Fibroblast of skin of left biceps (primary cell): ENCODE measurements around the gene SYT5.
"Not testable (repeated sequence)": the region's sequence is repeated elsewhere in the genome, so short reads cannot be mapped to it uniquely, and the experiment has no call there.

Experiments used
- DNase-seq, 2 experiments: peaks; one replicate each; pipeline ENCODE4 v3.0.0-alpha.2; 2013; ENCODE audit warnings: low read depth in 2 of 2

Gene SYT5

DNA sequence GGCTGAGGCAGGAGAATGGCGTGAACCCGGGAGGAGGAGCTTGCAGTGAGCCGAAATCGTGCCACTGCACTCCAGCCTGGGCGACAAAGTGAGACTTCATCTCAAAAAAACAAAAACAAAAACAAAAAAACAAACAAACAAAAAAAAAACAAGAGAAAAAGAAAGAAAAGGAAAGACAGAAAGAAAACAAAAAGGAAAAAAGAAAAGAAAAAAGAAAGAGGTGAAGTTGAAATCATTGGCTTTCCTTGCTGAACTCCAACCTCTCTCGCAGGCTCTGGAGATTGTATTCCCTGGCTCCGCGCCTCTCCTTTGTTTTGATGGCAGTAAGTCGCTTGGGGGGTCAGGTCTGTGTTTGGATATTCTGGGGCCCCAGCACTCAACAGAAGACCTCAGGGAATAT, 7.8 kb downstream of the SYT5 start:
- not testable (repeated sequence) for DNase-seq

DNA sequence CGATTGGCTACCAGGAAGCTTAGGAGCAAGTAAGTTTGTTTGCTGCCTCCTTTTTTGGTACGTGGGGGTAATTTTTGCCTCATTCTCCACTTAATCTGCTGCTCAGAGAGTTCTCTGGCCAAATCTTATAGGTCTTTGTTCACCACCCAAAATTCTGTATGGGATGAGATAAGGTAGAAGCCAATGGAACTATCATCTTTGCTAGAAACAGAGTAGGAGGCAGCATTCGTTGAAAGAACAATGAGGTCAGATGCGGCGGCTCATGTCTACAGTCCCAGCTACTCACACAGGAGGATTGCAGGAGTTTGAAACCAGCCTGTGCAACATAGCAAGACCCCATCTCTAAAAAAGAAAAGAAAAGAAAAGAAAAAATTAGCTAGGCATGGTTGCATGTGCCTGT, 8.6 kb downstream of the SYT5 start:
- DNase-seq = no peak

DNA sequence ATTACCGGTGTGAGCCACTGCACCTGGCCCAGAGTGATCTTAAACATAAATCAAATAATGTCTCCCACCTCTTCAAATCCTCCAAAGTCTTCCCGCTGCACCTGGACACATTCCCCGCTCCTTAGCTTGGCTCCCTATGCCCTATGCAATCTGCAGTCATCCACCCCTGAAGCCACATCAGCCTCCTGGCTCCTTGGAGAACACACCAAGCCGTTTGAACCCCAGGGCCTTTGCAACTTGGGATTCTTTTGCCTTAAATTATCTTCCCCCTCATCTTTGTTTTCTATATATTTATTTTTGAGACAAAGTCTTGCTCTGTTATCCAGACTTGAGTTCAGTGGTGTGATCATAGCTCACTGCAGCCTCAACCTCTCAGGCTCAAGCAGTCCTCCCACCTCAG, 11.0 kb downstream of the SYT5 start:
- no peak for DNase-seq

DNA sequence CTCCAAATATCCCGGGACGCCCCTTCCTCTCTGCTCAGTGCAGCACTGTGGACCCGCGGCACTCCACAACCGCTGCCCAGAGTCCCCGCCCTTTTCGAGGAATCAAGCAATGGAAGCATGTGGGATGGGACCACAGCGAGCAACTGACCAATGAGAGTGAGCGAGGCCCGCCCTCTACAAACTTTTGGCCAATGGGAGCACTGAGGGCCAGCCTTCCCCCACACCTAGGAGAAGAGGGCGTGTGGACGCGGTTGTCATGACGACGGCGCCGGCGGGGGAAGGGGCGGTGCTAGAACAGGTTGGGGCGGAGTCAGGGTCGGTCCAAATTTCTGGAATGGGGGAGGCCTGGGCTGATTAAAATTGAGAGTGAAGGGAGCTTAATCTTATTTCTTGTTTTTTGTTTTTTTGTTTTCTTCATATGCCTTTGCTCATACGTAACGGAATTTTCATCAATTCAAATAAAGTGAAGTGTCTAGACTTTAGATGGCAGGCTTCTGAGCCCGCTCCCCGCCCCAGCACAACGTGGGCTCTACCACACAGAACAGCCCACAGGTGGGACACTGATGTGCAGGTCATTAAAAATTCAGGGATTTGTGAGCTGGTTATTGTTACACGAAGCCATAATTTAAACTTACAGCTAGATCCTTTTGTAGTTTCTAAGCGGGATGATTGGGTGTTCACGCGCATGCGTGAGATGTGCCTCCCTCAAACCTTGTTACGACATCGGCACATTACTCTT, 13.4 kb downstream of the SYT5 start, which contains the start of gene DNAAF3:
DNAAF3 (minus strand) TSS at position 84 of the 739 bp plus-strand sequence. CDS start 200 bp downstream, outside the sequence.
- DNase-seq = peak; percentile 92 to 93

DNA sequence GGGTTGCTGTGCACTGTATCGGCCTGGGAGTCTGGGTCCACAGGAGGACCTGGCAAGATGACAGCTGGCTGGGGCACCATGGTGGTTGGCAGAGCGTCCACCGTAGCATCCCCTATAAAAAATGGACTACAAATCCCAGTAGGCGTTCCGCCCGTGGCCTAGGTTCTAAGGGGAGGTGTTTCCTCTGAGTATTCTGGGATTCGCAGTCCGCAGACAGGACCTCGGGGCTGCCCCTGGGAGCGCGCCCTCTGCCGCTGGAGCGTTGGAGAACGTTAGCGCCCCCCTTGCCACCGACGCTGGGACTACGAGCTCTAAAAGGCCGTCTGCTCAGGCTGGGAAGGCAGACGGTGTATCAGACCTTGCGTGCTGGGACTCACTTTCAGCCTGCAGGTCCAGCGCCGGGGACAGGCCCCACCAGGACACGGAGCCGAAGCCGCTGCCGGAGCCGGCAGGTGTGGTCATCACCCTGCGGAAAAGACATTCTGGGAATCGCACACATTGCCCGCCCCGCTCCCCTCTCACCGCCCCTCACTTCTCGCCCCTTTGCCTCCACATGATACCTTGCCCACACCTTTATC, 14.0 kb downstream of the SYT5 start:
- no peak for DNase-seq

DNA sequence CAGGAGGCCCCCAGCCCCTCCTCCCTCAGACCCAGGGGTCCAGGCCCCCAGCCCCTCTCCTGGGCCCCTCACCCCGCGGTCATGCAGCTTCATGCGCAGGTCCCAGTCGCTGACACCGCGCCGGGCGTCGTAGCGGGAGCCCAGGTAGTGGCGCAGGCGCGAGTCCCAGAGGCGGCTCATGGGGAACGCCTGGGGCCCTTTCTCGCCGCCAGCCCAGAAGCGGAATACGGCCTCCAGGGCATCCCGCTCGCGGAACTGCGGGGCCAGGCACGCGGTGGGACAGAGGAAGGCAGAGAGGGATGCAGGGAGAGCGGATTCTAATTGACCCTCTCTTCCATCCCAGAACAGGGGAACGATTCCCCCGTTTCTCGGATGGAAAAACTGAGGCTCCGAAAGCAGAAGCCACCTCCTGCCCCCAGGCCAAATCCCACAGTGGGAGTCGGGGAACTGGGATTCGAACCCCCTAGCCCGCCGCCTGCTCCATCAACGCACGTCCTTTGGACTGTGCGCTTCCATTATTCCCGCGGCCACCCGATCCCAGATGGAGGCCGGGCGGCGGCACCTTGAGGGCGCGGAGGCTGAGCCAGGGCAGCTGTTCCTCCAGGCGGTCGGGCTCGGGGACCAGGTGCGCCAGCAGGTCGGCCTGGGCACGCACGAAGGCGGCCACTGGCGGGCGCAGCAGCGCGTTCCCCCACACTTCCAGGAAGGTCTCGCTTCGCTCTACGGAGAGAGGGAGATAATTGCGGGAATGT, 18.3 kb downstream of the SYT5 start:
- no peak for DNase-seq

DNA sequence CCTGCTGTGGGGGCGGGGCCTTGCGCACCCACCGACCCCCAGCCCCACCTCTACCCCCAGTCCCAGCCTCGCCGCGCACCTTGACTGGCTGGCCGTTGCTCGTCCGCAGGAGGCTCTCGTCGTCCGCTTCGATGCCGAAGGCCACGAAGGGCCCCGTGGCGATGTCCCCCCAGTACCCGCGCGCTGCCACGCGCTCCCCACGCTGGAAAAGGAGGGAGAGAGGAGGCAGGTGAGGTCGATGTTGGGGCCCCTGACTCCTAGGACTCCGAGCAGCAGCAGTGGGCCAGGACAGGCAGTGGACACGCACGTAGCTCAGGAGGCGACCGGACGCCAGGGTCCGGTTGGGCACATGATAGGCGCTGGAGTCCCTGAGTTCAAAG, 19.1 kb downstream of the SYT5 start:
- DNase-seq = no peak

DNA sequence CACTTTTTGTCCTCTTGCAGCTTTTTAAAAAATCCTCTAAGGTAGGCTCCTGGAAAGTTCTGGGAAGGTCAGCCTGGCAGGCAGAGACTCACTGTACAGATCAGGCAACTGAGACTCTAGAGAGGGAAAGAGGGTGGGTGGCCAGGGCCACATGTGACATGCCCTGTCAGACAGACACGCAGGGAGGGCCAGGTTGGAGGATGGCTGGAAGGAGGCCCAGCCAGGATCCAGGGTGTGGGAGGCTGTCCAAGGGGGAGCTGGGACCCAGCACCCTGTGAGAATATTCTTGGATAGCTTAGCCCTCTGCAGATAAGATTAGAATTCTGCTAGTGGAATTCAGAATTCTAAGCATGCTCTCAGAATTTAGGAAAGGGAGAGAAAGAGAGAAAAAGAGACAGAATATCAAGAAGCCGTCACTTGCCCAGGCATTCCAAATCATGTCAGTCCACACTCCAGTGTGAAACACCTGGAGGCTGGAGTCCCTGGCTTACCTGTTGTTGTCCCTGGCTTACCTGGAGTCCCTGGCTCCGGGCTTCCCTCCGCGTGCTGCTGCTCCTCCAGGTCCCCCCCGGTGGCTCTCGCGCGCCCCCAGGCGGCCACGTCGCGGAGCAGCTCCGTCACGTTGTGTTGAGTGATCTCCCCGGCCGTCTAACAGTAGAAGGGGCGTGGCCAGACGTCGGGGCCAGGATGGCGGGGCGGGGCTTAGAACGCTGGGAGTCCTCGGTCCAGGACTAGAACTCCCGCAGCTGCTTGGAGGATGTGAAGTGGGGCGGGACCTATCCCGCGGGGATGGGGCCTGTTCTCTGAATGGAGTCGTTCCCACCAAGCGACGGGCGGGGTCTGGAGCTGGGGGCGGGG, 19.7 kb downstream of the SYT5 start:
- DNase-seq = peak in 1 of 2 experiments; percentile 46

DNA sequence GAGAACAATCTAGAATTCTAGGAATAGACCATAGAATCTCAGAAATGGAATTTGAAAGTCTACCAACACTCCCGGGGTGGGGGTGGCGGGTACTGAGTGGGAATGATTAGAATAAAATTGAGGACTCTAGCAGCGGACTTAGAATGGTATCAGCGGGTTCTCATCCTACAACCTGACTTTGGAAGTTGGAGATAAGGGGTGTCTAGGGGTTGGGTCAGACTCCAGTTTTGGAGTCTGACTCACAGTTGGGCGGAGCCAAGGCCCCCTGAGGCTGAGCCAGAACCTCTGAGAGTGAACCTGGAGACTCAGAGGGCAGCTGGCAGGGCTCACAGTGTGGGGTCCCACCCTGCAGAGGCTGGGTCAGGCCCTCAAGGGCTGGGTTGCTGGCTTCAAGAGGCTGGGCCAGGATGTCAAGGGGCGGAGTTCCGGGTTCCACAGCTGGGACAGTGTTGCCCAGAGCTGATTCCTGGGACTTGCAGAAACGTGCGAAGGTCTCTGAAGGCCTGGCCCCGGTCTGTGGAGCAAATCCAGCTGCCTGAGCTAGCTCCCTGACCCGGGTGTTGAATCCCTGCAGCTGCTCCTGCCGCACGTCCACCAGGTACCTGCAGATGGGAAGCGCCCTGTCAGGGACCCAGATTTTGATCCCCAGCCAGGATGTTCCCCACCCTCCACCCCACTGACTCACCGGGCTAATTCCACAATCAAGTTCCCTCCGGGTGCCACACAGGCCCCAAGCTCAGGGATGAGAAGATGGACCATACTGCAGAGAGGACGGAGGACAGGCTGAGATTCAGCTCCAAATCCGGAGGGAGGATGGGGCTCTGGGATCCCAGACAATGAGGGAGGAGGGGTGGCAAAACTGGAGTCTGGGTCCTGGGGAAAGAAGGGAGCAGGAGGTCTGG, 21.0 kb downstream of the SYT5 start:
- DNase-seq = no peak

DNA sequence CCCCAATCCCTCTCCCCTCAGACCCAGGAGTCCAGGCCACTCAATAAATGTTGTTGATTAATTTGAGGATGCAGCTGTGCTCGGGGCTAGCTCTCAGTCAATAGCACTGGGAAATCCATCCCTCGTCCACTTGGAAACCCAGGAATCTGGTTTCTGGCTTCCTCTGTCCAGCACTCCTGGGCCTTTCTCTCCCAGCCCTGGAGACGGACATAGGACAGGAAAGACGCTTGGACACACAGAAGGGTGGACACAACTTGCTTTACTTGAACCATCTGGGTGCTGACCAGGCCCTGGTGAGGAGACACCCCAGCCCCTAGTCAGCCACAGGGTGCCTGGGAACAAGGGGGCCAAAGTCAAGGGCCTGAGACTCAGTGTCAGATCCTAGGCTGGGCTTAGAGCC, 21.7 kb downstream of the SYT5 start:
- DNase-seq = no peak

DNA sequence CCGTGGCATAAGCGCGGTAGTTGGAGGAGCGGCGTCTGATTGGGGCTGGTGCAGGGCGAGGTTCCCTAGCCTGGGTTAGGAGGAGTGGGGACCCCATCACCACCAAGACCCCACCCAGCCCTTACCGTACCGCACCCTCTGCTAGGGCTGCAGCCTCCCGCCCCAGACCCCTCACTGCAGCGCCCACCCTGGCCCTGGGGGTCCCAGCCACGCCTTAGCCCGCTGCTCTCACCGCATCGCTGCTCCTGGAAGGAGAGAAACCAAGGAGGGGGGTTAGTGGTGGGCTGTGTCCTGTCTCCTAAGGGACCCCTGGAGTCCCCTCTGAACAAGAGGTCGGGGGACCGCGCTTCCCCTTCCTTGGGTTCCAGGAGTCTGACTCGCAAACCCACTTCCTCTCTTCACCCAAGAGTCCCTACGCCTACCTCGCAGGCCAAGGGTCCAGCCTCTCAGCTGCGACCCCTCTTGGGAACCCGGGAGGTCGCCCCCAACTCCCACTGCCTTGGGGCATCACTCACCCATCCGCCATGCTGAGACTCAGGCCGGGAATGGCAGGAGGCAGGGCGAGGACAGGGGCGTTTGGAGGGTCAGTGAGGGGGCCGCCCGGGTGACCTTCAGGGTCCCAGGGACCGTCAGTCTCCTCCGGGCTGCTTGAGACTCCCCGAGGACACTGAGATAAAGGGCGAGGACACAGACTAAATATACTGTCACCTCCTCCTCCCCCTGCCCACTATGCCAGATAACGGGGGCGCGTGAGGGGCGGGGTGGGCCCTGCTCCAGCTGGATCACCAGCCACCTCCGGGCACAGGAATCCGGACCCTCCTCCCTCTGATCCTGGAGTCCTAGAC, 22.8 kb downstream of the SYT5 start, which contains the start of gene TNNI3:
TNNI3 (minus strand) TSS at position 669 of the 845 bp plus-strand sequence; CDS start at position 526, 143 bp downstream.
- no peak for DNase-seq

DNA sequence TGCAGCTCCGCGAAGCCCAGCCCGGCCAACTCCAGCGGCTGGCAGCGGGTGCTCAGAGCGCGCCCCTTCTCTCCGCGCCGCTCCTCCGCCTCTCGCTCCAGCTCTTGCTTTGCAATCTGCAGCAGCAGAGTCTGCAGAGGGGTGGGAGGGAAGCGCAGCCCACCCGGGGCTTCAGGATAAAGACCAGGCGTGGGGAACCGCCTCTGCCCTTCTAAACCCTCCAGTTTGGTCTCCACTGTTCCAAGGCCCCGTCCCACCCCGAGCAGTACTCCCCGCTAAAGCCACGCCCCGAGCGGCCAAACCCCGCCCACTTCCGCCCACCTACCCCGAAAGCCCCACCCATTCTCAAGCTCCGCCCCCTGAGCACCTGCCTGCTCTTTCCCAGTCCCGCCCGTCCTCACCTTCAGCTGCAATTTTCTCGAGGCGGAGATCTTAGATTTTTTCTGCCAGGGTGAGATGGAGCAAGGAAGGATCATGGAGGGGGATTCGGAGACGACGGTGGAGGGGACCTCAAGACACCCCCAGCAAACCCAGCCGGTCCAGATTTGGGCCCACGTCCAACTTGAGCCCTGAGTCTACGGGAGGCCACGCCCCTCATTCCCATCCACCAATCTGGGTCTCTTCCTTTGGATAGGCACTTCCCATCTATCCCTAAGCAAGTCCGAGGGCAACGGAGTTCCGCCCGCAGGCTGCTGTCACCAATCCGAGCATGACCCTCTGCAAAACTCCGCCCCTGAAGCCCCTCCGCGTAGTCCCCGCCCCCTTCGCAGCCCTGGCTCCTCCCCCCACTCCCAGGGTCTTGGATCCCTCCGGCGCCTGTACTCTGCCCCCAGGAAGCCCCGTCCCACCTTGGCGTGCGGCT, 23.7 kb downstream of the SYT5 start:
- DNase-seq = no peak

DNA sequence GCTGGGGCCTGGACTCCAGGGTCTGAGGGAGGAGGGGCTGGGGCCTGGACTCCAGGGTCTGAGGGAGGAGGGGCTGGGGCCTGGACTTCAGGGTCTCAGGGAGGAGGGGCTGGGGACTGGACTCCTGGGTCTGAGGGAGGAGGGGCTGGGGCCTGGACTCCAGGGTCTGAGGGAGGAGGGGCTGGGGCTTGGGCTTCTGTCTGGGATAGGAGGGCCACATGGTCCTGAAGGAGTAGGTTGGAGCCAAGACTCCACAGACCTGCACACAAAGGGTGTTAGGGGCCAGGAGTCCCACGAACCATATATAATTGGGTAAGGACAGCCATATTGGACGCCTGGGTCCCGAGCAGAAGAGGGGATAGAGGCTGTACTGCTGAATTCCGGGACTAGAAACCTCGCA, 24.3 kb downstream of the SYT5 start:
- DNase-seq = not testable (repeated sequence)

DNA sequence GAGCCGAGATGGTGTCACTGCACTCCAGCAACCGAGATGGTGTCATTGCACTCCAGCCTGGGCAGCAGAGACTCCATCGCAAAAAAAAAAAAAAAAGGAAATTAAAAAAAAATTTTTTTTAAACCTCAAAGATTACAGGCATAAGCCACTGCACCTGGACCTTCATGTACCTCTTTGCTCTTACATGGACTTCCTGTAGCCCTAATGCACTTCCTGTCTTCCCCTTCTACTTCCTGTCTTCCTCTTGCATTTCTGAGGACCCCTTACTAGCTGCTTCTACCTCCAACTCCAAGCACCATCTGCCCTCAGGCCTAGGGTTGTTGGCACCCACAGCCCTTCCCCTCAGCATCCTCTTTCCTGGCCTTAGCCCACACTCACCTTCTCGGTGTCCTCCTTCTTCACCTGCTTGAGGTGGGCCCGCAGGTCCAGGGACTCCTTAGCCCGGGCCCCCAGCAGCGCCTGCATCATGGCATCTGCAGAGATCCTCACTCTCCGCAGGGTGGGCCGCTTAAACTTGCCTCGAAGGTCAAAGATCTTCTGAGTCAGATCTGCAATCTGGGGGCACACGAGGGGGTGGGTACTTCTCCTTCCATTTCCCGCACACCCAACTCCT, 26.3 kb downstream of the SYT5 start:
- no peak for DNase-seq

DNA sequence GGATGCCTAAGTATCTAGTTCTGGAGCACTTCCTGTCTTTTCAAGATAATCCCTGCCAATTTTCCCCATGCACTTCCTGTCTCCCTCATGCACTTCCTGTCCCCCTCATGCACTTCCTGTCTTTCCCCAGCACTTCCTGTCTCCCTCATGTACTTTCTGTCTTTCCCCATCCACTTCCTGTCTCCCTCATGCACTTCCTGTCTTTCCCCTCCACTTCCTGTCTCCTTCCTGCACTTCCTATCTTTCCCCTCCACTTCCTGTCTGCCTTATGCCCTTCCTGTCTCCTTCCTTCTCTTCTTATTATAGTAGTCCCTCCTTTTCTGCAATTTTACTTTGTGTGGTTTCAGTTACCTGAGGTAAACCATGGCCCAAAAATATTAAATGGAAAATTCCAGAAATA, 28.1 kb downstream of the SYT5 start:
- DNase-seq = no peak

DNA sequence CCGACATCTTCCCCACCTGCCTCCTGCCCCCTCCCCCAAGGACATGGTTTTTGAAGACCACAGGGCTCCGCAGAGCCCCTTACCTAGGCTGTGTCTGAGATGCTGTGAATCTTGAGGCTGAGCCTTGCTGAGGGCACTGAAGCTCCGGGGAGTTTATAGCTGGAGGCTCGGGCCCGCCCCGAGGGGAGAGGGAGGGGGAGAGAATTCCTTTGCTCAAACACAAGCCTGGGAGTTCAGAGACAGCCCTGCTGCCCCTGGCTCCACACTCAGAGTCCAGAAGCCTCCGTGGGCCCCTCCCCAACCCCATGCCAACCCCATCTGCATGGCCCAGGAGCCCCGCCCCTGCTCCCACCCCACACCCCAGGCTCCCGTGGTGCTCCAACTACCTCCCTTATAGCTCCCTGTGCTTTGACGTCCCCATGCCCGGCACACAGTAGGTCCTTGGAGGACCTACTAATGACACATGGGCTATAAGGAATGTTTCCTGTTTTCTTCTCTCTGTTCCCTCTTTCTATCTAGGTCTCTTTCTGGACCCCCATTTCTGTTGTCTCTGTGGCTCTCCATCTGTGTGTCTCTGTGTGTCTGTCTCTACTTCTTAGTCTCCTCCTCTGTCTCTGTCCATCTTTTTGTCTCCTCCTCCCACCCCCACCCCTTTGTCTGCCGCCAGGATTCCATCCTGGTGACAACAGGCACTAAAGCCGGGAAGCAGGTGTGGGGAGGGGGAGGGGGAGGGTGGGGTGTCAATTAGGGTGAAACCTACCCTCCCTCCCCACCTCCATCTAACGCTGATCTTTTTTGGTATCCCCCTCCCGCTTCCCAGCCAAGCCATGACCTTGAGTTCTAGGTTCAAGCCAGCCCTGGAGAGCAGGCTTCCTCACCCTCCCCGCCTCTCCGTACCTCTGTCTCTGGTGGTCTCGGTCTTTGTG, 30.7 kb downstream of the SYT5 start, which contains the start of gene TNNT1:
TNNT1 (minus strand) TSS at position 129 of the 926 bp plus-strand sequence. CDS start 2,049 bp downstream, outside the sequence.
- DNase-seq = no peak
